Endothelial cell of umbilical vein (primary cell): ENCODE measurements around the gene HDAC3. TPM values are rescaled to one million over a fixed set of nuclear protein-coding genes. Genes with fewer than 3 reads are reported as not detected.
A peak's percentile ranks its signal among the peaks of the same experiment; 100 is the strongest.

ENCODE experiments used
- BruUV-seq: library from RNA; stranded (reverse); fragments of 400-500 nt; replicated peaks from 2 replicates; lab custom pipeline; 2021; lab: Mats Ljungman, UMichigan
- CTCF ChIA-PET: fragments of 300-600, 350-600 bp; sonication (Branson Sonifier 250); formaldehyde crosslinking; loops from one replicate; lab custom pipeline; 2021; ENCODE audit warnings: antibody characterized with exemption, inconsistent platforms; lab: Charles Lee
- POLR2A ChIA-PET: fragments of 300-600, 350-600 bp; sonication (Branson Sonifier 250); formaldehyde crosslinking; loops from one replicate; lab custom pipeline; 2021; ENCODE audit warnings: antibody characterized with exemption, inconsistent platforms; lab: Charles Lee
- DNase-seq: peaks from one replicate; pipeline ENCODE4 v3.0.0-alpha.2; 2011; ENCODE audit warnings: low read depth, low spot score
- FAIRE-seq: peaks from 2 replicates; lab custom pipeline; 2011; peaks lifted over from hg19 to GRCh38; lab: Jason Lieb, UNC
- H2AFZ ChIP-seq: 2 replicates; pipeline ENCODE4 v1.6.0; 2012; ENCODE audit warnings: low read depth, low read length, control low read depth, inconsistent platforms
- H3K27ac ChIP-seq: 2 replicates; pipeline ENCODE4 v1.5.1; 2011; ENCODE audit warnings: low read depth, mild to moderate bottlenecking, control low read depth, low read length, moderate library complexity; ENCODE audit not compliant: insufficient read depth
- H3K27me3 ChIP-seq, 2 experiments: 2 replicates each; pipeline versions ENCODE4 v1.6.0 to v1.6.1; 2011; ENCODE audit warnings: low read length in 2 of 2, mixed read lengths in 1 of 2; ENCODE audit not compliant: control insufficient read depth in 2 of 2, insufficient read depth in 2 of 2
- H3K36me3 ChIP-seq, 2 experiments: 2 replicates in 1 of 2; 3 replicates in 1 of 2; pipeline ENCODE4 v1.5.1; 2011; ENCODE audit warnings: low read length in 2 of 2, mild to moderate bottlenecking in 1 of 2, moderate library complexity in 1 of 2; ENCODE audit not compliant: control insufficient read depth in 2 of 2, insufficient read depth in 2 of 2; ENCODE audit errors: extremely low read depth in 1 of 2
- H3K4me1 ChIP-seq: 3 replicates; pipeline ENCODE4 v1.5.1; 2011; ENCODE audit warnings: mild to moderate bottlenecking, low read length; ENCODE audit not compliant: control insufficient read depth, insufficient read depth; ENCODE audit errors: extremely low read depth
- H3K4me2 ChIP-seq: 2 replicates; pipeline ENCODE4 v1.6.1; 2011; ENCODE audit warnings: low read length, control low read depth, mixed read lengths; ENCODE audit not compliant: insufficient read depth
- H3K4me3 ChIP-seq, 3 experiments: fragments of 200-600 bp in 1 of 3; sonication (generic), shearing (Covaris generic) in 1 of 3; replicated peaks in 1 of 3; 2 replicates each; pipeline ENCODE4 v1.5.1; 2011 to 2016; ENCODE audit warnings: control low read depth in 3 of 3, low read length in 3 of 3, mild to moderate bottlenecking in 2 of 3, inconsistent platforms in 1 of 3, low read depth in 1 of 3, moderate library complexity in 1 of 3; ENCODE audit not compliant: insufficient read depth in 1 of 3
- H3K79me2 ChIP-seq: 2 replicates; pipeline ENCODE4 v1.6.0; 2012; ENCODE audit warnings: low read length, inconsistent platforms; ENCODE audit not compliant: control insufficient read depth, insufficient read depth
- H3K9ac ChIP-seq: replicated peaks from 2 replicates; pipeline ENCODE3; 2011; ENCODE audit warnings: low read length, control low read depth; ENCODE audit not compliant: insufficient read depth; ENCODE audit errors: extremely low read depth
- H3K9me1 ChIP-seq: replicated peaks from 3 replicates; pipeline ENCODE4 v1.6.0; 2011; ENCODE audit warnings: mild to moderate bottlenecking, low read length; ENCODE audit not compliant: control insufficient read depth, insufficient read depth; ENCODE audit errors: extremely low read depth
- H3K9me3 ChIP-seq: replicated peaks from 2 replicates; pipeline ENCODE4 v1.5.1; 2012; ENCODE audit warnings: low read length, inconsistent platforms; ENCODE audit not compliant: control insufficient read depth, insufficient read depth
- H4K20me1 ChIP-seq: replicated peaks from 2 replicates; pipeline ENCODE3; 2011; ENCODE audit warnings: mild to moderate bottlenecking, low read length; ENCODE audit not compliant: control insufficient read depth, insufficient read depth; ENCODE audit errors: extremely low read depth
- CTCF ChIP-seq, 2 donors: IDR thresholded peaks; 1 replicate in 1 of 2; 2 replicates in 1 of 2; pipeline ENCODE4 v1.5.1; 2011; ENCODE audit warnings: low read length in 2 of 2, mild to moderate bottlenecking in 2 of 2, moderate library complexity in 2 of 2, control low read depth in 1 of 2, inconsistent platforms in 1 of 2, low read depth in 1 of 2; ENCODE audit not compliant: insufficient read depth in 1 of 2; ENCODE audit errors: extremely low read depth in 1 of 2
- EZH2 ChIP-seq: IDR thresholded peaks from 2 replicates; pipeline ENCODE4 v1.6.1; 2012; ENCODE audit warnings: borderline replicate concordance, low read depth, mild to moderate bottlenecking, moderate library complexity, low read length, inconsistent platforms; ENCODE audit not compliant: severe bottlenecking
- JUN ChIP-seq: IDR thresholded peaks from 2 replicates; pipeline ENCODE4 v1.6.1; 2011; ENCODE audit warnings: borderline replicate concordance, low read depth; ENCODE audit not compliant: insufficient read length, insufficient read depth
- MYC ChIP-seq: IDR thresholded peaks from one replicate; pipeline ENCODE4 v1.6.1; 2011; ENCODE audit warnings: mild to moderate bottlenecking, low read depth, low read length
- POLR2A ChIP-seq: IDR thresholded peaks from 2 replicates; pipeline ENCODE4 v1.6.1; 2012; ENCODE audit warnings: low read depth, mild to moderate bottlenecking, control low read depth, low read length
- dilution Hi-C: fragments of 300-500 bp; cut with MboI; formaldehyde crosslinking; loops from one replicate; pipeline ENCODE4 v1.15.0; 2019; ENCODE audit warnings: low sequenced_read_pairs; ENCODE audit not compliant: extremely low pct_ligation_motif_present
- intact Hi-C: fragments of 100-400 bp; cut with micrococcal nuclease; formaldehyde crosslinking; loops from one replicate; pipeline ENCODE4 v1.10.0; 2022
- polyA plus RNA-seq, 4 experiments: library from polyadenylated mRNA; depleted of rRNA in 3 of 4; stranded (reverse) in 3 of 4; unstranded in 1 of 4; fragments of >200 nt; gene quantifications; 2 replicates each; pipeline versions ENCODE4 v1.2.1 to v1.2.3, GENCODE V29; 2011 to 2012; ENCODE audit warnings: missing spikeins in 1 of 4
- total RNA-seq: library from RNA; stranded (reverse); gene quantifications from 2 replicates; pipeline ENCODE4 v1.2.3, GENCODE V29; 2021

Gene HDAC3
- total and polyA plus RNA-seq, 2 donors (not counting 3 experiments of a cell fraction or from before 2014, with no cell fraction given): 58.5 to 75.5 TPM

GRCh38 chr5:141665995-141666940 is 29.6 kb upstream of the HDAC3 start:
- TF ChIP-seq JUN: no peak
- no peak for TF ChIP-seq MYC
- TF ChIP-seq POLR2A: no peak
- H2AFZ ChIP-seq: no peak overlapping the region
- no peak overlapping the region for H3K9ac ChIP-seq
- no peak overlapping the region for H3K27ac ChIP-seq
- intact Hi-C loops (loop anchor here (1.0 to 2.0 kb wide), 4 partner anchors 15 to 213 kb away; no protein-coding TSS in a partner anchor), dilution Hi-C loops (no loop called here)
- H3K4me3 ChIP-seq: no peak overlapping the region
- no peaks in the 10 kb centered on the region for H3K9me1 ChIP-seq
- BruUV-seq: no TSS peak
- ChIA-PET CTCF (interaction anchor here (0.9 to 5.2 kb wide), 6 partner anchors 10 to 295 kb away, joined by 3 to 61 read pairs (median 6); no protein-coding TSS in a partner anchor), POLR2A (no interaction called here)
- H3K4me1 ChIP-seq: peaks cover 4% of the 10 kb centered on the region
- peaks cover 28 to 51% of the 10 kb centered on the region in 2 experiments for H3K36me3 ChIP-seq
- FAIRE-seq (no peak), DNase-seq (no peak)
- peaks cover 9% of the 10 kb centered on the region for H3K79me2 ChIP-seq
- no peaks in the 10 kb centered on the region for H4K20me1 ChIP-seq
- no peaks in the 10 kb centered on the region for H3K9me3 ChIP-seq
- H3K4me2 ChIP-seq: no peak overlapping the region
- H3K27me3 ChIP-seq: no peaks in the 10 kb centered on the region

DNA sequence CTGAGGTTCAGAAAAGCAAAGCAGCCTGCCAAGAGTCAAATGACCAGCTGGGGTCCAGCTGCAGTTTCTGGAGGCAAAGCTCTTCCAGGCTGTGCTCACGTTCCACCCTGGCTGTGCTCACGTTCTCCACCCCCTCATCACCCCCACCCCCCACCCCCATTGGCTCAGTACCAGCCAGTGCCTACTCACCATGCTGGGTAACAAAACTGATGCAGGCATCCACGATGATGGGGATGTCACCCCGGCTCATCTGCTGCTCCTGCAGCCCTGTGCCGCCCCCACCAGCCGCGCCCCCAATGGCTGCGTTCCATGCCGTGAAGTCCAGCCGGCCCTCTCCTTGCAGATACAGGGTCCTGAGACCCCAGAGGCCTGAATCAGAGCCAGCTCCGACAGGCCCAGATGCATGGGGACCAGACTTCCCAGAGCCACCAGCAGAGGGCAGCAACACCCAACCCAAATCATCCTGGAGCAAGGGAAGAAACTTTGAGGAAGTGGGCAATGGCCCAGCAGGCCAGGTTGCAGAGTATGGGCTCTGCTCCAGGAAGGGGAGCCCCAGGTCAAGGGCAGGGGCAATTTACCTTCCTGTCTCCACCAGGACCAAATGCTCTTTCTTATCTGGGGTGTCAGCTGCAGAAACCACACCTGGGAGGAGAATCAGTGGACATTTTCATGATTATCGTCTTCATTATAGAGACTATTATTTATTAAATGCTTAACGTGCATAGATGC is 28.2 kb upstream of the HDAC3 start:
- no TSS peak for BruUV-seq
- peaks cover 4% of the 10 kb centered on the region for H3K4me1 ChIP-seq
- H3K27me3 ChIP-seq: no peaks in the 10 kb centered on the region

More for the DNA sequence above, 28.2 kb upstream of the HDAC3 start:
- peak; percentile 94 for FAIRE-seq
- POLR2A ChIA-PET: interaction anchor here (0.6 kb wide), 1 partner anchor 213 kb away, joined by 4 read pairs; no protein-coding TSS in a partner anchor
- CTCF ChIA-PET: interaction anchor here (0.6 to 5.2 kb wide), 29 partner anchors 8 to 320 kb away, joined by 3 to 61 read pairs (median 4); partner anchors contain the start of genes ARAP3, HDAC3, PCDH1 and PCDH12
- Histone ChIP-seq H3K4me2 (no peak overlapping the region), H3K4me3 (no peak overlapping the region), H3K27ac (no peak overlapping the region), H3K9ac (no peak overlapping the region), H3K9me1 (no peaks in the 10 kb centered on the region), H4K20me1 (no peaks in the 10 kb centered on the region), H3K36me3 (peaks cover 21 to 41% of the 10 kb centered on the region in 2 experiments), H3K79me2 (peaks cover 4% of the 10 kb centered on the region), H2AFZ (no peak overlapping the region), H3K9me3 (no peaks in the 10 kb centered on the region)
- dilution Hi-C loops (no loop called here), intact Hi-C loops (loop anchor here (1.0 to 2.0 kb wide), 4 partner anchors 16 to 214 kb away; no protein-coding TSS in a partner anchor)
- no peak for TF ChIP-seq MYC
- no peak for TF ChIP-seq EZH2
- peak; percentile 85 to 90 for TF ChIP-seq CTCF (IDR thresholded peaks at IDR 0.05; ENCODE audit: extremely low read depth in 1 of 2, insufficient read depth in 1 of 2, low read depth in 1 of 2, low read length in 2 of 2)
- DNase-seq: peak; percentile 73
